Brain microvascular endothelial cell (primary cell): ENCODE results near the gene FNDC3B.

Source experiments
- DNase-seq: peaks from one replicate; pipeline ENCODE4 v3.0.0-alpha.2; 2020
- H3K27ac ChIP-seq: fragments of 250-450 bp; sonication (Bioruptor Pico); 2 replicates; pipeline ENCODE4 v1.5.1; 2020; ENCODE audit warnings: mild to moderate bottlenecking, moderate library complexity
- H3K27me3 ChIP-seq: fragments of 250-450 bp; sonication (Bioruptor Pico); replicated peaks from 2 replicates; pipeline ENCODE4 v1.5.1; 2020; ENCODE audit warnings: mild to moderate bottlenecking
- H3K36me3 ChIP-seq: fragments of 250-450 bp; sonication (Bioruptor Pico); replicated peaks from 2 replicates; pipeline ENCODE4 v1.5.1; 2020; ENCODE audit warnings: mild to moderate bottlenecking
- H3K4me3 ChIP-seq: 2 replicates; pipeline ENCODE4 v1.5.1; 2011; ENCODE audit warnings: low read depth, mild to moderate bottlenecking, control low read depth, low read length, moderate library complexity
- in situ Hi-C: cut with HindIII; loops from 2 replicates; pipeline ENCODE4 v1.10.0; 2017; ENCODE audit warnings: low sequenced_read_pairs, low pct_ligation_motif_present
- TF ChIP-seq, protein P1 (sequence below): IDR thresholded peaks from 2 replicates; pipeline ENCODE4 v1.5.1; 2011; ENCODE audit warnings: low read depth, mild to moderate bottlenecking, moderate library complexity, low read length, control low read depth, inconsistent platforms; ENCODE audit errors: missing control alignments

Gene FNDC3B

DNA sequence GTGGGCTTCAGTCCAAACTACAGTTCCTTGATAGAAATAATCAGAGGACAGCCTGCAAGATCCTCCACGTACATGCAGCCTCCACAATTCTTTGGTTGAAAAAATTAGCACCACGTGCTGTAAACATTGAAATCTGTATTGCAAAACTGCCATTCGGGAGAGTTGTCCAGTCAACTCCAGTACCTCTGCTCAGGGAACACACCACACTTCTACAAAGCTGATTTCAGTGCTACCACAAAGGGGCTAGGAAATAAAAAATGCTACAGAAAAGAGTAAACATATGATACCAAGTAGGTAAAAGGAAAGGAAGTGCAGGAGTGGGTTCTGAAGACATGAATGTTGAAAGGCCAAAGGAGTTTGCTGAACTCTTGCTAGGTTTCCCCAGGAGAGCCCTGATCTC, 368.5 kb downstream of the FNDC3B start:
- H3K36me3 ChIP-seq, result peaks cover 4% of the 10 kb centered on the region
- H3K4me3 ChIP-seq, result no peak overlapping the region
- no peak overlapping the region for H3K27ac ChIP-seq
- in situ Hi-C loops, result no loop called here
- TF ChIP-seq, protein P1, sequence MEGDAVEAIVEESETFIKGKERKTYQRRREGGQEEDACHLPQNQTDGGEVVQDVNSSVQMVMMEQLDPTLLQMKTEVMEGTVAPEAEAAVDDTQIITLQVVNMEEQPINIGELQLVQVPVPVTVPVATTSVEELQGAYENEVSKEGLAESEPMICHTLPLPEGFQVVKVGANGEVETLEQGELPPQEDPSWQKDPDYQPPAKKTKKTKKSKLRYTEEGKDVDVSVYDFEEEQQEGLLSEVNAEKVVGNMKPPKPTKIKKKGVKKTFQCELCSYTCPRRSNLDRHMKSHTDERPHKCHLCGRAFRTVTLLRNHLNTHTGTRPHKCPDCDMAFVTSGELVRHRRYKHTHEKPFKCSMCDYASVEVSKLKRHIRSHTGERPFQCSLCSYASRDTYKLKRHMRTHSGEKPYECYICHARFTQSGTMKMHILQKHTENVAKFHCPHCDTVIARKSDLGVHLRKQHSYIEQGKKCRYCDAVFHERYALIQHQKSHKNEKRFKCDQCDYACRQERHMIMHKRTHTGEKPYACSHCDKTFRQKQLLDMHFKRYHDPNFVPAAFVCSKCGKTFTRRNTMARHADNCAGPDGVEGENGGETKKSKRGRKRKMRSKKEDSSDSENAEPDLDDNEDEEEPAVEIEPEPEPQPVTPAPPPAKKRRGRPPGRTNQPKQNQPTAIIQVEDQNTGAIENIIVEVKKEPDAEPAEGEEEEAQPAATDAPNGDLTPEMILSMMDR, result no peak
- DNase-seq, result no peak
- no peaks in the 10 kb centered on the region for H3K27me3 ChIP-seq

DNA sequence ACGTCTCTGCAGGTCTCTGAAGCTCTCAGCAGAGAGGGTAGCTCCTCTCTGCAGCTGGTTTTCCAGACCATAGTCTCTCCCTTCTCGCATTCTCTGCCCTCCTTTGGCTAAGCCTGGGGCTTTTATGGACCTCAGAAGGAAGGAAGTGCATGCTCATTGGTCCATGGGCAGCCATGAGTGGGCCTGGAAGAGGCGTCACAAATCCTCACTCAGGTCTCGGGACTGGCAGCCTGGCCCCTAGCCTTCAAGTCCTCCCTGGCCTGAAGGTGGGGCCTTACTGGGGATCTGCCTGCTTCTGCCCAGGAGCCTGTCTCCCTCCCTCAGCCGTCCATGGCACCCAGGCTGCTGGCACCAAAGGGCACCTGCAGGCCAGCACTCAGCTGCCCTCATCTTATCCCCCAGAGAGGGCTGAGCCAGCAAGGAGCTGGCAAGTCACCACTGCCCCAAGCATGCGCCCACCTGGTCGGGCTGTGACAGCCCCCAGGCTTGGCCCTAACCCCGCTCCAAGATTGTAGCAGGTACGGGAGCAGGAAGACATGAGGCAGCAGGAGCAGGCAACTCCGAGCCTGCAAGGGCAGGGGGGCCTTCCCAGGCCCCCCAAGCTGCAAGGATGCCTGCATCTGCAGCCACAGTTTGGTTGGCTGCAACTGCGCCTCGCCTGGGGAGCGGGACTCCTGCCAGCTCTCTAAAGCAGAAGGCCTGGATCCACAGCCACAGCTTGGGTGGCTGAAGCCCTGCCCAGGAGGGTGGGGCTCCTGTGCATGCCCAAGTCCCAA, 371.5 kb downstream of the FNDC3B start:
- TF ChIP-seq, protein P1, result no peak
- DNase-seq, result no peak
- Histone ChIP-seq H3K27ac (no peak overlapping the region), H3K36me3 (no peaks in the 10 kb centered on the region), H3K27me3 (no peaks in the 10 kb centered on the region), H3K4me3 (no peak overlapping the region)
- in situ Hi-C loops, result no loop called here

DNA sequence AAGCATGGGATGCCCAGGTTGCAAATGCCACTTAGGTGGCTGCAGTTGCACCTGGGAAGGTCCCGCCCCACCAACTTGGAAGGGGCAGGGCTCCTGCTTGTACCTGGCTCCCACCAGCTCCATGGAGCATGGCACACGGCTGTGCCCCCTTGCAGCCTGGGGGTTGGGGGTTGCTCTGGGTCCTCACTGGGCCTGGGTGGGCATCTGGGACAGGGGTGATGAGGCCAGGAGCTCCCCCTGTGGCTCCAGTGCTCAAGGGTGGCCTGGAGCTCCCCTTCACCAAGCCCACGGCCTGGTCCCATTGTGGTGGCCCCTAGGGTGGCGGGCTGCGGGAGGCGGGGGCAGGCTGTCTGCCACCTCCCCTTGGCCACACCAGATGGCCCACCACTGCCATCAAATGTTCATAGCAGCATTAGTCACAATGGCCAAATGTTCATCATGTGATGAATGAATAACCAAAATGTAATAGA, 372.1 kb downstream of the FNDC3B start:
- DNase-seq, result no peak
- no peaks in the 10 kb centered on the region for H3K27me3 ChIP-seq
- no peak overlapping the region for H3K27ac ChIP-seq
- no peaks in the 10 kb centered on the region for H3K36me3 ChIP-seq
- in situ Hi-C loops, result no loop called here
- no peak overlapping the region for H3K4me3 ChIP-seq
- TF ChIP-seq, protein P1, result no peak

DNA sequence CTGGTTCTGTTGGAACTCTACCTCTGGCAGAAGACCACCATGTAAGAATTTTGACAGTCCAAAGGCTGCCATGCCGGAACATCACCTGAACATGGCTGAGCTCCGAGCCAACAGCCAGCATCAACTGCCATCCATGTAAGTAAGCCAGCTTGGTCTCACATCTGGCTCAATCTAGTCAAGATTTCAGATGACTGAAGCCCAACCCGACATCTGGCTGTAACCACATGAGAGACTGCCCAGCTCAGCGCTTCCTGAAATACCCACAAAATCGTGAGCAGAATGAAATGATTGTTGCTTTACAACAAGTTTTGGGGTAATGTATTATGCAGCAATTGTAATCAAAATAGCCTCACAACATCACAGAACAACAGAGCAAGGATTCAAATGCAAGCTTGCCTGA, 375.9 kb downstream of the FNDC3B start:
- Histone ChIP-seq H3K27ac (no peak overlapping the region), H3K27me3 (no peaks in the 10 kb centered on the region), H3K36me3 (no peaks in the 10 kb centered on the region), H3K4me3 (no peak overlapping the region)
- DNase-seq, result no peak
- TF ChIP-seq, protein P1, result no peak
- in situ Hi-C loops, result no loop called here

DNA sequence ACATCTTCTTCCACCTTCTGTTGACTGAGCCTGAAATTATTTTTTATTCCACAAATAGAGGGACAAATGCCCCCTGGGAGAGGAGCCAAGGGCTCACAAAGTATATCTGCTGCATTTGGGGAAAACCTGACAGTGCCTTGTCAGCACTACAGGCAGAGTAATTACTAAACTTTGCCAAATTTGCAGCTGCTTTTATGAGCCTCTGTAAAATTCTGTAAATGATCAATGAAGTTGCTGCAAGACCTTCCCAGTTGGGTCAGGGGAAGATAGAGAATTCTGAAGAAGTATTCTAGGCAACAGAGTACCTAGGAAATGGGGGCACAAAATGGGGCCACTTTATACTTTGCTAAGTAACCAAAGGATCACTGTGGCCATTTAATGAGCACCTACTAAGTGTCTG, 398.3 kb downstream of the FNDC3B start:
- in situ Hi-C loops, result no loop called here
- Histone ChIP-seq H3K36me3 (no peaks in the 10 kb centered on the region), H3K27me3 (no peaks in the 10 kb centered on the region), H3K4me3 (no peak overlapping the region), H3K27ac (no peak overlapping the region)
- DNase-seq, result no peak
- TF ChIP-seq, protein P1, result no peak

DNA sequence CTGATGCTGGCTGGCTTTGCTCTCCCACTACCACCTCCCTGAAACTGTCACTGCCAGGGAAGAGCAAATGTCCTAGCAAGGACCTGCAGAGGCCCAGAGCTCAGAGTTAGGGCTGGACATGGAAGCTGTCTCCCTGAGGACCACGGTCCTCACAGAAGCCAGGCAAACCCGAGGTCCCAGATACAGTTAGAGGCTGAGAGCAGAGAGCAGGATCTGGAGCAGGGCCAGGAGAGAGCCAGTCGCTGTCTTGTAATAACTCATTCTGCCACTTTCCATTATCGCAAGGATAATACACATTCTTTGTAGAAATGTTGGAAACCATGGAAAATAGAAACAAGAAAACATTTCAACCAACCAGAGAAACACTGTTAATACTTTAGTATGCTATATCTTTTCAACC, 398.8 kb downstream of the FNDC3B start:
- DNase-seq, result no peak
- Histone ChIP-seq H3K27me3 (no peaks in the 10 kb centered on the region), H3K36me3 (no peaks in the 10 kb centered on the region), H3K4me3 (no peak overlapping the region), H3K27ac (no peak overlapping the region)
- in situ Hi-C loops, result no loop called here
- TF ChIP-seq, protein P1, result no peak
